Stomach (tissue), 4 donors: ENCODE results near the gene PITPNM3.

Experiments used
- CTCF ChIP-seq, 7 experiments: fragments of 450-650 bp in 4 of 7; fragments of 200-600 bp in 3 of 7; sonication (generic) in 3 of 7; IDR thresholded peaks; one replicate each; pipeline ENCODE4 v1.5.1; 2016 to 2019; ENCODE audit warnings: antibody characterized with exemption in 7 of 7, control low read depth in 2 of 7, mild to moderate bottlenecking in 1 of 7
- EP300 ChIP-seq: sonication (generic); formaldehyde crosslinking; IDR thresholded peaks from one replicate; pipeline ENCODE4 v1.6.1; 2017; ENCODE audit warnings: antibody characterized with exemption
- POLR2A ChIP-seq, 4 donors: fragments of 450-650 bp; IDR thresholded peaks; one replicate each; pipeline ENCODE4 v1.6.1; 2016; ENCODE audit warnings: antibody characterized with exemption in 4 of 4, control low read depth in 2 of 4, mild to moderate bottlenecking in 1 of 4, moderate library complexity in 1 of 4
- POLR2AphosphoS5 ChIP-seq, 3 donors: sonication (generic); formaldehyde crosslinking; IDR thresholded peaks; one replicate each; pipeline ENCODE4 v1.6.1; 2016; ENCODE audit warnings: antibody characterized with exemption in 3 of 3

GRCh38 chr17:6502142-6502541 is 54.2 kb downstream of the PITPNM3 start:
- TF ChIP-seq CTCF (IDR thresholded peaks at IDR 0.05): no peak
- no peak for TF ChIP-seq EP300
- no peak for TF ChIP-seq POLR2AphosphoS5 (IDR thresholded peaks at IDR 0.05)
- TF ChIP-seq POLR2A (IDR thresholded peaks at IDR 0.05): no peak
